GM10248 (cell line): ENCODE results near the gene CREB3L1.

Source experiments
- CTCF ChIA-PET: fragments of 300-600 bp; sonication (Branson Sonifier 250); formaldehyde crosslinking; extraction: SDS; loops from one replicate; lab custom pipeline; 2021; ENCODE audit warnings: antibody characterized with exemption; lab: Yijun Ruan, JAX
- POLR2A ChIA-PET: fragments of 350-650 bp; sonication (Branson Sonifier 250); formaldehyde crosslinking; extraction: SDS; loops from one replicate; lab custom pipeline; 2020; ENCODE audit warnings: antibody characterized with exemption; lab: Yijun Ruan, JAX
- DNase-seq: peaks from one replicate; pipeline ENCODE4 v3.0.0; 2012; ENCODE audit errors: extremely low spot score
- CTCF ChIP-seq: IDR thresholded peaks from 2 replicates; pipeline ENCODE4 v1.5.1; 2012; ENCODE audit warnings: mild to moderate bottlenecking, low read depth; ENCODE audit errors: extremely low read depth, missing control alignments, control extremely low read depth

CREB3L1 gene

GRCh38 chr11:46343520-46343919 is 66.1 kb downstream of the CREB3L1 start:
- POLR2A ChIA-PET, result interaction anchor here (0.7 kb wide), 1 partner anchor 14 kb away, joined by 6 read pairs; no protein-coding TSS in a partner anchor
- CTCF ChIA-PET, result interaction anchor here (0.9 to 21.1 kb wide), 8 partner anchors 9 to 104 kb away, joined by 3 to 452 read pairs (median 5); no protein-coding TSS in a partner anchor
- TF ChIP-seq CTCF, result no peak
- DNase-seq, result no peak

DNA sequence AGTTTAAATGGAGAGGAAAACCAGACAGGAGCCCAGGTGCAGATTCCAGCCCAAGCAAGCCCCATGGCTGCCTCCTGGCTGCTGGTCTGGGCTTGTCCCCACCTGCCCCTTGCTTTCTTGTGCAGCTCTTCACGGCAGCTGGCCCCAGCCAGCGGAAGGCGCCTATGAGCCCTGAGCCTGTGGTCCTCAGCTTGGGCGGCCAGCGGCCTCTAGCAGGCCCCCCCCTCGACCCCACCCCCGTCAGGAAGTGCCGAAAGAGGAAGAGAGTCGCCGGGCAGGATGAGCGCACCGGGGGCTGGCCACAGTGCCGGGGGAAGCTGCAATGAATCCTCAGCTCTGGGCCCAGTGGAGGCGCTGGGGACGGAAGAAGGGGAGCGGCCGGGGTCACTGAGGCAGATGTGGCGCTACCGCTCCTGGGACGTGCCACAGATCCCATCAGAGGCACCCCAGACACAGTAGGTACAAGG is 67.7 kb downstream of the CREB3L1 start:
- TF ChIP-seq CTCF, result peak; percentile 18
- ChIA-PET POLR2A (interaction anchor here (0.7 kb wide), 1 partner anchor 47 kb away, joined by 5 read pairs; no protein-coding TSS in a partner anchor), CTCF (interaction anchor here (0.8 to 21.1 kb wide), 16 partner anchors 8 to 185 kb away, joined by 3 to 452 read pairs (median 4); no protein-coding TSS in a partner anchor)
- DNase-seq, result peak; percentile 70

DNA sequence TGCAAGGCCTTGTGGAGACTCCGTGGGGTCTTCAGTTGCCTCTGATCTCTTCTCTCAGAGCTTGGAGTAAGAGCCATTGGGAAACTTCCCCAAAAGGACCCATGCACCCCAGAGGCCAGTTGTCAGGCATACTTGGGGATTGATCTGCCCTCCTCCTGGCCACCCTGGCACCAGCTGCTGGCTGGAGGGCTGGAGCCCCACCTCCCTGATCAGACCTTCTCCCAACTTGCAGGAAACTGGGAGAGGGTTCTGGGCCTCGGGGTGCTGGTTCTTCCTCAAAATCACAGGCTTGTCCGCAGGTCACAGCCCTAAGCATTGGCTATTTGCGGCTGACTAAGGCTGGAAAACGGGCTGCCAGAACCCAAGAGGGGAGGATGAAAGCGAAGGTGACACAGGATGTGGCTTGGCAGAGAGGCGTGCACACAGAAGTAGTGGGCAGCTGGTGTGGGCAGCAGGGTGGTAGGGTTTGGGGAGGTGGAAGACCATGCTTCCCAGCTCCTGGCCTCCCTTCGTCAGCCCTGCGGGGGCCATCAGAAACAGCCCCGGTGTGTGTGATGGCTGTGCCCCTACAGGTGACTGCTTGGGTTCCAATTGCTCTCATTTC is 68.5 kb downstream of the CREB3L1 start:
- ChIA-PET CTCF (interaction anchor here (0.8 to 21.1 kb wide), 15 partner anchors 11 to 124 kb away, joined by 3 to 452 read pairs (median 4); no protein-coding TSS in a partner anchor), POLR2A (interaction anchor here (0.7 kb wide), 1 partner anchor 46 kb away, joined by 5 read pairs; no protein-coding TSS in a partner anchor)
- DNase-seq, result no peak
- no peak for TF ChIP-seq CTCF

GRCh38 chr11:46346886-46347636 is 69.6 kb downstream of the CREB3L1 start, which contains the start of gene DGKZ:
TSS of gene DGKZ (plus strand) at chr11:46347463. CDS start at chr11:46347660, 197 bp downstream.
- ChIA-PET POLR2A (no interaction called here), CTCF (interaction anchor here (0.6 to 21.1 kb wide), 15 partner anchors 12 to 272 kb away, joined by 3 to 452 read pairs (median 4); no protein-coding TSS in a partner anchor)
- peak; percentile 97 for TF ChIP-seq CTCF
- peak; percentile 94 for DNase-seq

DNA sequence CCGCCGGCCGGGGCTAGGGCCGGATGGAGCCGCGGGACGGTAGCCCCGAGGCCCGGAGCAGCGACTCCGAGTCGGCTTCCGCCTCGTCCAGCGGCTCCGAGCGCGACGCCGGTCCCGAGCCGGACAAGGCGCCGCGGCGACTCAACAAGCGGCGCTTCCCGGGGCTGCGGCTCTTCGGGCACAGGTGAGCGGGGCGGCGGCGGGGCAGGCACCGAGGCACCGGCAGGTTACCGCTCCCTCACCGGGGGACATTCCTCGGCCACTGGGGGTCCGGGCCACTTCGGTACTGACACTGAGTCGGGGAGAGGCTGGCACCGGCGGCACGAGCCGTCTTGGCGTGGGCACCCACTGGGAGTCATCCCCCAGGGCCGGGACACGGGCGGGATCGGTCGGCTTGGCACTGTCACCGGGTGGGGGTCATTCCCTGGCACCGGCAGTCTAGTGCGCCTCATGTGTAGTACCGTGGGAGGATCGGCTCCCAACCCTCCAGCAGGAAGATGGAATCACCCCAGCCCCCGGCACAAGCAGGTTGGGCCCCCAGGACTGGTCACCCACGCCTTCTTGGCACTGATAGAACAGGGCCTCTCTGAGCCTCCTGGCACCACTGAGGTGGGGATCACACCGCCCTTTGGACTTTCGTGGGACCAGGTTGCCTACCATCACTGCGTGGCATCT is 70.3 kb downstream of the CREB3L1 start:
- no peak for DNase-seq
- TF ChIP-seq CTCF, result no peak
- ChIA-PET CTCF (interaction anchor here (0.6 to 21.1 kb wide), 16 partner anchors 13 to 271 kb away, joined by 3 to 452 read pairs (median 4); no protein-coding TSS in a partner anchor), POLR2A (no interaction called here)
